OCI-LY1 (cell line): ENCODE measurements around the gene WWP2.

ENCODE experiments used
- EZH2 ChIP-seq: fragments of 200-600 bp; sonication (generic), shearing (Covaris generic); IDR thresholded peaks from 2 replicates; pipeline ENCODE4 v1.8.0; 2017; ENCODE audit warnings: borderline replicate concordance, mixed run types, mild to moderate bottlenecking, antibody characterized with exemption, low read length, moderate library complexity, mixed read lengths
- TF ChIP-seq, protein P1 (sequence below): fragments of 200-600 bp; sonication (generic), shearing (Covaris generic); IDR thresholded peaks from 2 replicates; pipeline ENCODE4 v1.5.1; 2017; ENCODE audit warnings: mild to moderate bottlenecking, antibody characterized with exemption, low read length, moderate library complexity, mixed read lengths

DNA sequence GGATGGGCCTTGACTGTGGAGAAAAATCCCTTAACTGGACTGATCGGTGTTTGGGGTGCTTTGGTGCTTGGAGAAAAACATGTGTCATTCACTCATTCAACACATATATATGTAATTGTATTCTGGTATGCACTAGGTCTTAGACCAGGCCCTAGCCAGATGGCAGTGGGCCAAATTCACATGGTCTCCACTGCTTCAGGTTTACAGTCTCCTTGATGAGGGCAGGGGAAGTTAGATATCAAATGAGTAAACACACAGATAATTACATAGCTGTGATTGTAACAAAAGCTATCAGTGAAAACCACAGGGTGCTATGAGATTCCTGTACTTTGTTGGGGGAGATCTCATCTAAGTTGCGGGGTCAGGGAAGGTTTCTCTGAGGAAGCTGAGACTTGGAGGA lies 78.8 kb downstream of the WWP2 start:
- TF ChIP-seq, protein P1, sequence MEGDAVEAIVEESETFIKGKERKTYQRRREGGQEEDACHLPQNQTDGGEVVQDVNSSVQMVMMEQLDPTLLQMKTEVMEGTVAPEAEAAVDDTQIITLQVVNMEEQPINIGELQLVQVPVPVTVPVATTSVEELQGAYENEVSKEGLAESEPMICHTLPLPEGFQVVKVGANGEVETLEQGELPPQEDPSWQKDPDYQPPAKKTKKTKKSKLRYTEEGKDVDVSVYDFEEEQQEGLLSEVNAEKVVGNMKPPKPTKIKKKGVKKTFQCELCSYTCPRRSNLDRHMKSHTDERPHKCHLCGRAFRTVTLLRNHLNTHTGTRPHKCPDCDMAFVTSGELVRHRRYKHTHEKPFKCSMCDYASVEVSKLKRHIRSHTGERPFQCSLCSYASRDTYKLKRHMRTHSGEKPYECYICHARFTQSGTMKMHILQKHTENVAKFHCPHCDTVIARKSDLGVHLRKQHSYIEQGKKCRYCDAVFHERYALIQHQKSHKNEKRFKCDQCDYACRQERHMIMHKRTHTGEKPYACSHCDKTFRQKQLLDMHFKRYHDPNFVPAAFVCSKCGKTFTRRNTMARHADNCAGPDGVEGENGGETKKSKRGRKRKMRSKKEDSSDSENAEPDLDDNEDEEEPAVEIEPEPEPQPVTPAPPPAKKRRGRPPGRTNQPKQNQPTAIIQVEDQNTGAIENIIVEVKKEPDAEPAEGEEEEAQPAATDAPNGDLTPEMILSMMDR, result no peak
- no peak for TF ChIP-seq EZH2
